Measurements from ENCODE around the gene MXD3. TPM values are rescaled to one million over a fixed set of nuclear protein-coding genes. Genes with fewer than 3 reads are reported as not detected.
"Not testable (repeated sequence)": the region's sequence is repeated elsewhere in the genome, so short reads cannot be mapped to it uniquely, and the experiment has no call there.

The MXD3 gene
- total RNA-seq, 5 donors from 2014 or later (not counting 1 experiment from before 2014, with no cell fraction given), result 9.3 to 15.2 (median 12.4) TPM

DNA sequence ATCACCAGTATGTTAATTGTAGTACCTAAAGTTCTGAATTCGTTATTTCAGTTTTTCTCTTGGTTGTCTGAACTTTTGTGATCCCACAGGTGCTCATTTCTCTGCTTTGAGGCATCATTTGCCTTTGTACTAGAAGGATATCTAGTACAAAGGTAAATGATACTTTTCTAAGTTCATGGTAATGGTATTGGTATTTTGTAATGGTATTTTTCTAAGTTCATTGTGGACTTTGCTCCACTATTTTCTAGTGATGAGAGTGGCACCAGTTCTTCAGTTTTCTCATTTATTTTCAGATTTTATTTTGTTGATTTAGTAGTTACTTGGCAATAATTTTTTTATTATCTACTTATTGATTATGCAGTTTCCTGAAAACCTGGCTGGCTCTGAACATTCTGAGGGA, 50.2 kb downstream of the MXD3 start:
- ChIA-PET CTCF (no interaction called here), POLR2A (no interaction called here)
- no peaks in the 10 kb centered on the region for H3K4me1 Mint-ChIP-seq
- H3K27me3 ChIP-seq (replicated peaks in 1 of 2; ENCODE audit: control insufficient read depth in 2 of 2, extremely low read depth in 1 of 2, insufficient read depth in 2 of 2, low read length in 1 of 2), result no peaks in the 10 kb centered on the region
- H3K27me3 Mint-ChIP-seq, result no peaks in the 10 kb centered on the region
- no CpG with 5 or more reads among the region's 1 CpG for WGBS (ENCODE audit: insufficient coverage)
- no peak for ATAC-seq (replicated peaks in 1 of 4)
- DNase-seq, result no peak
- no peak overlapping the region for H3K4me3 Mint-ChIP-seq
- H3K36me3 Mint-ChIP-seq, result peaks cover 64% of the 10 kb centered on the region
- no peaks in the 10 kb centered on the region for H3K4me1 ChIP-seq (ENCODE audit: control insufficient read depth in 1 of 2, extremely low read depth in 1 of 2, insufficient read depth in 2 of 2, low read length in 2 of 2)
- H3K9me3 ChIP-seq, result no peaks in the 10 kb centered on the region
- H3K9me3 Mint-ChIP-seq, result no peaks in the 10 kb centered on the region
- peaks cover 6 to 75% of the 10 kb centered on the region in 2 donors for H3K36me3 ChIP-seq (ENCODE audit: control insufficient read depth in 2 of 2, extremely low read depth in 1 of 2, insufficient read depth in 1 of 2, low read length in 1 of 2)
- no peak overlapping the region for H3K27ac Mint-ChIP-seq
- no peak overlapping the region for H3K27ac ChIP-seq (ENCODE audit: low read length)
- no peak overlapping the region for H3K4me3 ChIP-seq (ENCODE audit: control insufficient read depth in 1 of 2, extremely low read depth in 1 of 2, low read length in 1 of 2)

DNA sequence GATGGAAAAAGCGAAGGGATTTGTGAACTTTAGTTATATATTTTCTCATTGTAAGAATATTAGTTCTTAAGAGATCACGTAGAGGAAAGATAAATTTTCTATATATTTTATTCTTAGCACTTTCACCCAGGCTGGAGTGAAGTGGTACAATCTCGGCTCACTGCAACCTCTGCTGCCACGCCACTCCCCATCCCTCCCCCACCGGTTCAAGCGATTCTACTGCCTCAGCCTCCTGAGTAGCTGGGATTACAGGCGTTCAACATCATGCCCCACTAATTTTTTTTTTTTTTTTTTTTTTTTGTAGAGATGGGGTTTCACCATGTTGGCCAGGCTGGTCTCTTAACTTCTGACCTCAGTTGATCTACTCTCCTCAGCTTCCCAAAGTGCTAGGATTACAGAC, 50.7 kb downstream of the MXD3 start:
- DNase-seq (no peak), ATAC-seq (replicated peaks in 1 of 4) (no peak)
- H3K27me3 Mint-ChIP-seq, result no peaks in the 10 kb centered on the region
- no peak overlapping the region for H3K4me3 Mint-ChIP-seq
- no peak overlapping the region for H3K27ac Mint-ChIP-seq
- H3K4me1 Mint-ChIP-seq, result peaks cover 0 to under 1% (median 0%) of the 10 kb centered on the region in 3 donors
- ChIA-PET CTCF (no interaction called here), POLR2A (no interaction called here)
- peaks cover 59% of the 10 kb centered on the region for H3K36me3 Mint-ChIP-seq
- H3K9me3 Mint-ChIP-seq, result no peaks in the 10 kb centered on the region
- 100% methylated on average over 2 of the region's 7 CpGs for WGBS (ENCODE audit: insufficient coverage)
- Histone ChIP-seq H3K36me3 (ENCODE audit: control insufficient read depth in 2 of 2, extremely low read depth in 1 of 2, insufficient read depth in 1 of 2, low read length in 1 of 2) (peaks cover 6 to 75% of the 10 kb centered on the region in 2 donors), H3K27ac (ENCODE audit: low read length) (no peak overlapping the region), H3K4me1 (ENCODE audit: control insufficient read depth in 1 of 2, extremely low read depth in 1 of 2, insufficient read depth in 2 of 2, low read length in 2 of 2) (no peaks in the 10 kb centered on the region), H3K4me3 (ENCODE audit: control insufficient read depth in 1 of 2, extremely low read depth in 1 of 2, low read length in 1 of 2) (no peak overlapping the region), H3K27me3 (replicated peaks in 1 of 2; ENCODE audit: control insufficient read depth in 2 of 2, extremely low read depth in 1 of 2, insufficient read depth in 2 of 2, low read length in 1 of 2) (no peaks in the 10 kb centered on the region), H3K9me3 (no peaks in the 10 kb centered on the region)

DNA sequence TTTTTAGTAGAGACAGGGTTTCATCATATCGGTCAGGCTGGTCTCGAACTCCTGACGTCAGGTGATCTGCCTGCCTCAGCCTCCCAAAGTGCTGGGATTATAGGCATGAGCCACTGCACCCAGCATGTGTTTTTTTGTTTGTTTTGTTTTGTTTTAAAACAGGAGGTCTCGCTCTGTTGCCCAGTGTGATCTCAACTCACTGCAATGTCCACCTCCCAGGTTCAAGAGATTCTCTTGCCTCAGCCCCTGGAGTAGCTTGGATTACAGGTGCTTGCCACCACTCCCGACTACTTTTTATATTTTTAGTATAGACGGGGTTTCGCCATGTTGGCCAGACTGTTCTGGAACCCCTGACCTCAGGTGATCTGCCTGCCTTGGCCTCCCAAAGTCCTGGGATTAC, 53.0 kb downstream of the MXD3 start:
- H3K4me1 ChIP-seq (ENCODE audit: control insufficient read depth in 1 of 2, extremely low read depth in 1 of 2, insufficient read depth in 2 of 2, low read length in 2 of 2); POLR2A ChIA-PET; H3K27me3 Mint-ChIP-seq; H3K4me3 Mint-ChIP-seq; H3K27ac Mint-ChIP-seq; H3K27me3 ChIP-seq (replicated peaks in 1 of 2; ENCODE audit: control insufficient read depth in 2 of 2, extremely low read depth in 1 of 2, insufficient read depth in 2 of 2, low read length in 1 of 2); H3K27ac ChIP-seq (ENCODE audit: low read length); H3K9me3 Mint-ChIP-seq; H3K9me3 ChIP-seq; H3K4me3 ChIP-seq (ENCODE audit: control insufficient read depth in 1 of 2, extremely low read depth in 1 of 2, low read length in 1 of 2); CTCF ChIA-PET; H3K4me1 Mint-ChIP-seq; DNase-seq; ATAC-seq (replicated peaks in 1 of 4): not testable (repeated sequence)
- 94% methylated on average over 3 of the region's 7 CpGs for WGBS (ENCODE audit: insufficient coverage)
- peaks cover 6 to 77% of the 10 kb centered on the region in 2 donors for H3K36me3 ChIP-seq (ENCODE audit: control insufficient read depth in 2 of 2, extremely low read depth in 1 of 2, insufficient read depth in 1 of 2, low read length in 1 of 2)
- peaks cover 52% of the 10 kb centered on the region for H3K36me3 Mint-ChIP-seq

Other genes with a start within 250 kb of the MXD3 start
- 1 to 10 TPM; 1.6 to 5.1 (median 3.2) TPM for gene FGFR4, start 225.0 kb downstream of the MXD3 start, total RNA-seq
- 100 to 1,000 TPM in 3 of 5 donors, 10 to 100 TPM in 2; 89.5 to 113 (median 103) TPM for gene NSD1, start 178.1 kb downstream of the MXD3 start, total RNA-seq
- 10 to 100 TPM; 18.2 to 34.0 (median 25.2) TPM for gene RAB24, start 8.2 kb downstream of the MXD3 start, total RNA-seq
- gene PRELID1, start 8.1 kb downstream of the MXD3 start, total RNA-seq, result 10 to 100 TPM; 52.0 to 84.9 (median 74.5) TPM
- gene LMAN2, start 39.8 kb upstream of the MXD3 start, total RNA-seq, result 100 to 1,000 TPM in 3 of 5 donors, 10 to 100 TPM in 2; 67.2 to 122 (median 106) TPM
- gene RGS14, start 46.0 kb upstream of the MXD3 start, total RNA-seq, result 100 to 1,000 TPM in 3 of 5 donors, 10 to 100 TPM in 2; 85.7 to 209 (median 195) TPM
- under 1 TPM in 3 of 5 donors, not detected in 2; 0.13 to 0.18 (median 0.16) TPM for gene SLC34A1, start 72.5 kb upstream of the MXD3 start, total RNA-seq
- gene PFN3, start 88.8 kb upstream of the MXD3 start, total RNA-seq, result not detected
- gene F12, start 97.7 kb upstream of the MXD3 start, total RNA-seq, result under 1 TPM in 4 of 5 donors, not detected in 1; 0.28 to 0.98 (median 0.42) TPM
- 100 to 1,000 TPM; 196 to 226 (median 216) TPM for gene GRK6, start 114.8 kb upstream of the MXD3 start, total RNA-seq
- 10 to 100 TPM in 4 of 5 donors, 1 to 10 TPM in 1; 9.5 to 28.2 (median 12.3) TPM for gene PRR7, start 134.9 kb upstream of the MXD3 start, total RNA-seq
- 10 to 100 TPM; 11.6 to 41.3 (median 21.1) TPM for gene DBN1, start 161.7 kb upstream of the MXD3 start, total RNA-seq
- 10 to 100 TPM in 4 of 5 donors, 1 to 10 TPM in 1; 9.8 to 17.8 (median 12.8) TPM for gene PDLIM7, start 185.7 kb upstream of the MXD3 start, total RNA-seq
- 1 to 10 TPM; 1.1 to 5.8 (median 4.3) TPM for gene DOK3, start 197.9 kb upstream of the MXD3 start, total RNA-seq
- gene DDX41, start 205.1 kb upstream of the MXD3 start, total RNA-seq, result 100 to 1,000 TPM in 3 of 5 donors, 10 to 100 TPM in 2; 64.8 to 118 (median 106) TPM
- 100 to 1,000 TPM; 162 to 233 (median 217) TPM for gene FAM193B, start 242.7 kb upstream of the MXD3 start, total RNA-seq